Kidney epithelial cell (primary cell): ENCODE data around the gene CDKN2B-AS1. TPM values are rescaled to one million over a fixed set of nuclear protein-coding genes. Genes with fewer than 3 reads are reported as not detected.

Experiments used
- DNase-seq: peaks from one replicate; pipeline ENCODE4 v3.0.0-alpha.2; 2010; ENCODE audit warnings: low read depth
- H3K27me3 ChIP-seq: 2 replicates; pipeline ENCODE4 v1.6.0; 2011; ENCODE audit warnings: low read length; ENCODE audit not compliant: control insufficient read depth, insufficient read depth
- H3K36me3 ChIP-seq: 2 replicates; pipeline ENCODE4 v1.5.1; 2011; ENCODE audit warnings: low read length; ENCODE audit not compliant: control insufficient read depth, insufficient read depth
- H3K4me3 ChIP-seq: 2 replicates; pipeline ENCODE4 v1.5.1; 2011; ENCODE audit warnings: low read depth, mild to moderate bottlenecking, control low read depth, low read length
- CTCF ChIP-seq: IDR thresholded peaks from 2 replicates; pipeline ENCODE4 v1.5.1; 2011; ENCODE audit warnings: mild to moderate bottlenecking, moderate library complexity, low read length, control low read depth, inconsistent platforms; ENCODE audit not compliant: insufficient read depth, poor library complexity, severe bottlenecking
- total RNA-seq: library from RNA; depleted of rRNA; stranded (reverse); fragments of >200 nt; gene quantifications from 2 replicates; pipeline ENCODE4 v1.2.3, GENCODE V29; 2015

The CDKN2B-AS1 gene
- total RNA-seq, 1 donor from 2014 or later: 0.04 TPM

GRCh38 chr9:22120595-22120994 is 126.0 kb downstream of the CDKN2B-AS1 start:
- H3K36me3 ChIP-seq: no peaks in the 10 kb centered on the region
- H3K4me3 ChIP-seq: no peak overlapping the region
- TF ChIP-seq CTCF: no peak
- DNase-seq: no peak
- no peaks in the 10 kb centered on the region for H3K27me3 ChIP-seq

GRCh38 chr9:22124263-22125011 is 129.8 kb downstream of the CDKN2B-AS1 start:
- no peak for DNase-seq
- no peaks in the 10 kb centered on the region for H3K27me3 ChIP-seq
- TF ChIP-seq CTCF: no peak
- no peak overlapping the region for H3K4me3 ChIP-seq
- no peaks in the 10 kb centered on the region for H3K36me3 ChIP-seq

GRCh38 chr9:22129133-22129532 is 134.5 kb downstream of the CDKN2B-AS1 start:
- Histone ChIP-seq H3K27me3 (no peaks in the 10 kb centered on the region), H3K4me3 (no peak overlapping the region), H3K36me3 (no peaks in the 10 kb centered on the region)
- no peak for DNase-seq
- TF ChIP-seq CTCF: no peak

GRCh38 chr9:22129633-22130032 is 135.0 kb downstream of the CDKN2B-AS1 start:
- no peak for TF ChIP-seq CTCF
- Histone ChIP-seq H3K27me3 (no peaks in the 10 kb centered on the region), H3K4me3 (no peak overlapping the region), H3K36me3 (no peaks in the 10 kb centered on the region)
- no peak for DNase-seq

- H3K36me3 ChIP-seq: no peaks in the 10 kb centered on the region
- no peaks in the 10 kb centered on the region for H3K27me3 ChIP-seq
- TF ChIP-seq CTCF: no peak
- DNase-seq: no peak
- no peak overlapping the region for H3K4me3 ChIP-seq
These were observed 137.2 kb downstream of the CDKN2B-AS1 start for GRCh38 chr9:22131817-22132216.

GRCh38 chr9:22134390-22134789 is 139.8 kb downstream of the CDKN2B-AS1 start:
- DNase-seq: no peak
- Histone ChIP-seq H3K27me3 (no peaks in the 10 kb centered on the region), H3K36me3 (no peaks in the 10 kb centered on the region), H3K4me3 (no peak overlapping the region)
- TF ChIP-seq CTCF: no peak
